Left lung (tissue), 10 donors: ENCODE measurements around the gene STX5. TPM values are rescaled to one million over a fixed set of nuclear protein-coding genes. Genes with fewer than 3 reads are reported as not detected.

Experiments
- ATAC-seq: fragments of 200-7000 bp; cut with Tn5 transposase; one replicate; pipeline ENCODE4 v1.9.1; 2020; ENCODE audit warnings: moderate library complexity
- DNase-seq, 4 donors: peaks; one replicate each; pipeline ENCODE4 v3.0.0-alpha.2; 2013 to 2020
- H3K27ac ChIP-seq, 2 donors: fragments of 200-600 bp; sonication (generic) in 1 of 2; one replicate each; pipeline versions ENCODE4 v1.5.0 to v1.8.0; 2020 to 2021
- H3K27me3 ChIP-seq, 2 donors: fragments of 200-600 bp; sonication (generic) in 1 of 2; one replicate each; pipeline versions ENCODE4 v1.5.0 to v1.8.0; 2020 to 2021
- H3K36me3 ChIP-seq, 2 donors: fragments of 200-600 bp; sonication (generic) in 1 of 2; one replicate each; pipeline versions ENCODE4 v1.5.0 to v1.8.0; 2020 to 2021
- H3K4me1 ChIP-seq, 2 donors: fragments of 200-600 bp; one replicate each; pipeline ENCODE4 v1.8.0; 2021
- H3K4me3 ChIP-seq, 2 donors: fragments of 200-600 bp; sonication (generic) in 1 of 2; one replicate each; pipeline versions ENCODE4 v1.5.0 to v1.8.0; 2020 to 2021; ENCODE audit warnings: mild to moderate bottlenecking in 1 of 2
- H3K9me3 ChIP-seq, 2 donors: fragments of 200-600 bp; sonication (generic) in 1 of 2; one replicate each; pipeline versions ENCODE4 v1.5.0 to v1.8.0; 2020 to 2021
- CTCF ChIP-seq, 2 donors: fragments of 200-600 bp; sonication (generic) in 1 of 2; IDR thresholded peaks; one replicate each; pipeline versions ENCODE4 v1.5.0 to v1.8.0; 2021; ENCODE audit warnings: antibody characterized with exemption in 2 of 2
- intact Hi-C, 2 donors: fragments of 100-400 bp; cut with DNase I; formaldehyde crosslinking; loops; one replicate each; pipeline versions ENCODE4 v1.11.2 to v1.14.2; 2022
- polyA plus RNA-seq, 6 donors: library from polyadenylated mRNA; unstranded; fragments of 120-200 nt; gene quantifications; one replicate each; pipeline ENCODE4 v1.2.1, GENCODE V29; 2013; ENCODE audit not compliant: insufficient read length in 6 of 6
- total RNA-seq, 2 donors: library from RNA; stranded (reverse); fragmentation: NEBNext Ultra II Directional; extraction: Animal tissue kit (Norgen Biotek cat#: 25700); gene quantifications; one replicate each; pipeline ENCODE4 v1.2.1, GENCODE V29; 2021
- donor health status: DM: no; HTN: yes; CAD: no.
- donor health status: DM: no; HTN: no; CAD: no.

Gene STX5
- total and polyA plus RNA-seq, 8 donors: 38.9 to 55.7 (median 50.4) TPM

GRCh38 chr11:62796281-62796680, 35.6 kb downstream of the STX5 start:
- DNase-seq (no peak), ATAC-seq (no peak)
- H3K27me3 ChIP-seq: no peaks in the 10 kb centered on the region
- H3K36me3 ChIP-seq: peaks cover 0 to 92% of the 10 kb centered on the region in 2 donors
- no peaks in the 10 kb centered on the region for H3K9me3 ChIP-seq
- H3K4me1 ChIP-seq: peaks cover 8 to 18% of the 10 kb centered on the region in 2 donors
- no peak overlapping the region for H3K27ac ChIP-seq
- no peak overlapping the region for H3K4me3 ChIP-seq
- intact Hi-C loops: loop anchor here in 1 of 2 donors (10.0 kb wide), 1 partner anchor 59 kb away; no protein-coding TSS in a partner anchor
- no peak for TF ChIP-seq CTCF (IDR thresholded peaks at IDR 0.05)

DNA sequence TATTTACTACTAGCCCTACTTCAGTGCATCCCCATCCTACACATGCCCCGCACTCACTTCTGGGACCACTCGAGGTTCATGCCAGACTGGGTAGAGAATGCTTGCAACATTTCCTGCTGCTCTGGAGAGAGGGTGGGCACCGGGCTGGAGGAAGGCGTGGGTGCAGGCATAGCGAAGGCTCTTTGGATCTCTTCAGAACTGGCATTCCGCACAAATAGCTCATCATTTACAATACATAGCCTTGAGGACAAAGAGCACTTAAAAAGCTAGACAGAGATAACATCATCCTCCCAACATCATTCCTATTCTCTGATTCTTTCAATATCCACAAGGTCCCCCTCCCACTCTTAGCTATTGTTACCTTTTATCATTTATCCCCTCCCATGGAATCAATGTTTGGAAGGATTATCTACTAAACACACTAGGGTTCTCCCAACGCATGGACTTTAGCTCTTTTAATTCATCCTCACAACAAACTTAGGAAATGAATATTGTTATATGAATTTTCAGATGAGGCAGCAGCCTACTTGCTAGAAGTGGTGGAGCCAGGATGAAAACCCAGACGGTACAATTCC, 37.6 kb downstream of the STX5 start:
- no peak for DNase-seq
- no peak for ATAC-seq
- H3K9me3 ChIP-seq: no peaks in the 10 kb centered on the region
- no peak overlapping the region for H3K27ac ChIP-seq
- H3K36me3 ChIP-seq: peaks cover 0 to 84% of the 10 kb centered on the region in 2 donors
- intact Hi-C loops: loop anchor here in 1 of 2 donors (10.0 kb wide), 1 partner anchor 61 kb away; no protein-coding TSS in a partner anchor
- H3K27me3 ChIP-seq: no peaks in the 10 kb centered on the region
- H3K4me3 ChIP-seq: no peak overlapping the region
- H3K4me1 ChIP-seq: peaks cover 13 to 38% of the 10 kb centered on the region in 2 donors
- no peak for TF ChIP-seq CTCF (IDR thresholded peaks at IDR 0.05)

DNA sequence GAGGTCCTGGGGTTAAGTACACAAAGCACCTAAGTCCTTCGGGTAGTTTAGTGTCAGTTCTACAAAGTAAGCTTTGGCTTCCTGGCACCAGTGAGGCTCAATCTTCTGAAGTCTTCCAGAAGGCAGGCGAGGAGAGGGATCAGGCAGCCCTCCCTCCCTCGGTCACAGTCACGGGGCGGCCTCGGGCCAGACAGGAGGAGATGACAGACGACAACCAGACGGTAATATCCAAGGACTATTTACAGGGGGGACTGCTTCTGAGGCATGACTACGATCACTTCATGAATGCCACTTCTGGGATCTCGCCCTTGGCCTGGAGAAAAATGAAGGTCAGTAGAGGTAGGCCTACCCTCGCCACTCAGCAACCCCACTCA, 39.7 kb downstream of the STX5 start:
- Histone ChIP-seq H3K4me1 (peaks cover 21 to 54% of the 10 kb centered on the region in 2 donors), H3K27me3 (no peaks in the 10 kb centered on the region), H3K4me3 (peak overlapping the region; percentile 88 to 95), H3K27ac (peak overlapping the region; percentile 86), H3K36me3 (peaks cover 0 to 69% of the 10 kb centered on the region in 2 donors), H3K9me3 (no peaks in the 10 kb centered on the region)
- ATAC-seq (no peak), DNase-seq (peak in 2 of 4 donors; percentile 63 to 72)
- intact Hi-C loops: loop anchor here in 1 of 2 donors (10.0 kb wide), 1 partner anchor 63 kb away; no protein-coding TSS in a partner anchor
- no peak for TF ChIP-seq CTCF (IDR thresholded peaks at IDR 0.05)

GRCh38 chr11:62791501-62792201, 40.2 kb downstream of the STX5 start, which contains the start of gene TMEM223:
Gene TMEM223 (minus strand): TSS chr11:62792006. CDS start chr11:62791994, 12 bp downstream.
- Histone ChIP-seq H3K4me1 (peaks cover 21 to 54% of the 10 kb centered on the region in 2 donors), H3K4me3 (peak within 1 kb of the TSS; percentile 88 to 95), H3K36me3 (peaks cover 0 to 63% of the 10 kb centered on the region in 2 donors), H3K27ac (peak within 1 kb of the TSS; percentile 86), H3K9me3 (no peaks in the 10 kb centered on the region), H3K27me3 (no peaks in the 10 kb centered on the region)
- peak in 1 of 2 donors; percentile 29 for TF ChIP-seq CTCF (IDR thresholded peaks at IDR 0.05)
- ATAC-seq (peak; percentile 90), DNase-seq (peak; percentile 83 to 98 (median 90))
- intact Hi-C loops: loop anchor here in 1 of 2 donors (10.0 kb wide), 1 partner anchor 63 kb away; no protein-coding TSS in a partner anchor

GRCh38 chr11:62789576-62789975, 42.3 kb downstream of the STX5 start:
- H3K27ac ChIP-seq: no peak overlapping the region
- DNase-seq (no peak), ATAC-seq (no peak)
- peaks cover 26 to 66% of the 10 kb centered on the region in 2 donors for H3K4me1 ChIP-seq
- H3K9me3 ChIP-seq: no peaks in the 10 kb centered on the region
- intact Hi-C loops: no loop called here
- H3K4me3 ChIP-seq: no peak overlapping the region
- TF ChIP-seq CTCF (IDR thresholded peaks at IDR 0.05): no peak
- no peaks in the 10 kb centered on the region for H3K27me3 ChIP-seq
- peaks cover 0 to 49% of the 10 kb centered on the region in 2 donors for H3K36me3 ChIP-seq
